HG02759 (cell line): ENCODE results near the gene HBE1.
A peak's percentile ranks its signal among the peaks of the same experiment; 100 is the strongest.
"Not testable (repeated sequence)": the region's sequence is repeated elsewhere in the genome, so short reads cannot be mapped to it uniquely, and the experiment has no call there.

Experiments
- ATAC-seq: cut with Tn5 transposase; IDR thresholded peaks from one replicate; pipeline ENCODE4 v1.9.1; 2021; ENCODE audit warnings: mild to moderate bottlenecking, moderate library complexity; ENCODE audit not compliant: unreplicated experiment

Gene HBE1

GRCh38 chr11:5269715-5270147 is at the start of gene HBE1:
Gene HBE1 (minus strand): TSS chr11:5269945. CDS start chr11:5269890, 55 bp downstream.
- no peak for ATAC-seq

GRCh38 chr11:5317292-5317691 is 47.5 kb upstream of the HBE1 start:
- ATAC-seq: no peak

GRCh38 chr11:5313326-5314023 is 43.7 kb upstream of the HBE1 start:
- ATAC-seq: not testable (repeated sequence)

- ATAC-seq: no peak
Observed at GRCh38 chr11:5310423-5310822, 40.7 kb upstream of the HBE1 start.

- no peak for ATAC-seq
Observed at GRCh38 chr11:5307256-5308019, 37.7 kb upstream of the HBE1 start.

GRCh38 chr11:5304046-5304445 is 34.3 kb upstream of the HBE1 start:
- ATAC-seq: no peak

- no peak for ATAC-seq
Observed at GRCh38 chr11:5303626-5304025, 33.9 kb upstream of the HBE1 start.

- ATAC-seq: no peak
Observed at GRCh38 chr11:5301846-5302245, 32.1 kb upstream of the HBE1 start, which contains the start of gene OR51B4. Gene OR51B4 (minus strand): TSS chr11:5301946. CDS start chr11:5301946, 0 bp downstream.

- no peak for ATAC-seq
Observed at GRCh38 chr11:5300251-5300650, 30.5 kb upstream of the HBE1 start.

- no peak for ATAC-seq
Observed at GRCh38 chr11:5298451-5298850, 28.7 kb upstream of the HBE1 start.

GRCh38 chr11:5297721-5298323 is 28.1 kb upstream of the HBE1 start:
- ATAC-seq: no peak

- ATAC-seq: not testable (repeated sequence)
Observed at GRCh38 chr11:5294342-5294995, 24.7 kb upstream of the HBE1 start.

GRCh38 chr11:5293028-5293427 is 23.3 kb upstream of the HBE1 start:
- ATAC-seq: no peak

GRCh38 chr11:5291207-5291838 is 21.6 kb upstream of the HBE1 start:
- ATAC-seq: peak; percentile 94

- ATAC-seq: no peak
Observed at GRCh38 chr11:5290106-5290505, 20.4 kb upstream of the HBE1 start.

- ATAC-seq: no peak
Observed at GRCh38 chr11:5289696-5290095, 20.0 kb upstream of the HBE1 start.

GRCh38 chr11:5288906-5289550 is 19.3 kb upstream of the HBE1 start:
- ATAC-seq: no peak

GRCh38 chr11:5288108-5288905 is 18.6 kb upstream of the HBE1 start:
- no peak for ATAC-seq

- no peak for ATAC-seq
Observed at GRCh38 chr11:5286901-5287300, 17.2 kb upstream of the HBE1 start.
